HG03575 (cell line): ENCODE results near the gene SLC13A3.

Experiments used
- ATAC-seq: cut with Tn5 transposase; IDR thresholded peaks from one replicate; pipeline ENCODE4 v1.9.1; 2021; ENCODE audit not compliant: unreplicated experiment, insufficient number of reproducible peaks, low FRiP score; ENCODE audit errors: extremely low read depth

The SLC13A3 gene

GRCh38 chr20:46551522-46552381, 99.5 kb downstream of the SLC13A3 start:
- no peak for ATAC-seq

GRCh38 chr20:46550461-46550860, 100.8 kb downstream of the SLC13A3 start, which contains the start of gene OCSTAMP:
TSS of gene OCSTAMP (minus strand) at chr20:46550654. CDS start at chr20:46550560, 94 bp downstream.
- no peak for ATAC-seq

GRCh38 chr20:46549188-46549972, 101.9 kb downstream of the SLC13A3 start:
- ATAC-seq = no peak

DNA sequence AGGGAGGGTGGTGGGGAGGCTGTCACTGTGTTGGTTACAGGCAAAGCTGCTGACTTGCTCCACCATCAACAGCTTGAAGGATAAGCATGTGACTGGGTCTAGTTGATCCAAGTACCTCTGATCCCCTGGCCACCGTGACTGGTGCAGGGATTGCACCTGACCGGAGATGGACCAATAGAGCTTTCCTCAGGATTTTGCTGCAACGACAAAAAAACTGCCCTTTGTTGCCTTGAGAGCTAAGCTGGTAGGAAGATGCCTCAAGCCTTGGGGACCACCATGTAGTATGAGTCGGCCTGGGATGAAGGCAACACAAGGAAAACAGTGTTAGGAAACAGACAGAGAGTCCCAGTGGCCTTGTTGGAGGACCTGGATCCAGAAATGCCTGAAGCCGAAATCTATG, 102.6 kb downstream of the SLC13A3 start:
- ATAC-seq = no peak

DNA sequence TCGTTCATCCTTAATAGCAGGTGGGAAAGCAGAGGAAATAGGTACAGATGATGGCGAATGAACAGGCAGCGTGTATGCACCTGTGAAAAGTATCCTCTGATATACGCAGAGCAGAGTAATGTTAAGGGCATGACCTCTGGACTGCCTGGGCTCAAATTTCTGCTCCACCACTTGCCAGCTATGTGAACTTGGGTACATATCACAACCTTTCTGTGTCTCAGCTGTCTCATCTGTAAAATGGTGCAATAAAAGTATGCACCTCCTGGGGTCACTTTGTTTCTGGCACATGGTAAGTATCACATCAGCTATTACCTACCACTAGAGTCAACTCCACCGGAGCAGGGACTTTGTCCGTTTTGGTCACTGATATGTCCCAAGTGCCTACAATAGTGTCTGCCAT, 103.3 kb downstream of the SLC13A3 start:
- no peak for ATAC-seq

DNA sequence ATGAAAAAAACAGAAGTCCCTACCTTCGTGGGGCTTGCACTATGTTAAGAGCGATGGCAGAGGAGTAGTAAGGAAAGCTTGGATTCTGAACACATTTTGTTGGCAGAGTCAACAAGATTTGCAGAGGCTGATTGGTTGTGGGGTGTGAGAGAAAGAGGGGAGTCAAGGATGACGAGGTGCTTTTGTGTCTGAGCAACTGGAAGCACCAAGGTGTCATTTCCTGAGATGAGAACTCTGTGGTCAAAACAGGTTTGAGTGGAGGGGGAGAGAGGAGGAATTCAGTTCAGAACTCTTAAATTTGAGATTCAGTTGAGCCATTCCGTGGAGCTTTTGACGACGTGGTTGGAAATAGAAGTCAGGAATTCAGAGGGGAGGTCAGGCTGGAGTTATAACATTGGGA, 104.3 kb downstream of the SLC13A3 start:
- ATAC-seq = no peak

DNA sequence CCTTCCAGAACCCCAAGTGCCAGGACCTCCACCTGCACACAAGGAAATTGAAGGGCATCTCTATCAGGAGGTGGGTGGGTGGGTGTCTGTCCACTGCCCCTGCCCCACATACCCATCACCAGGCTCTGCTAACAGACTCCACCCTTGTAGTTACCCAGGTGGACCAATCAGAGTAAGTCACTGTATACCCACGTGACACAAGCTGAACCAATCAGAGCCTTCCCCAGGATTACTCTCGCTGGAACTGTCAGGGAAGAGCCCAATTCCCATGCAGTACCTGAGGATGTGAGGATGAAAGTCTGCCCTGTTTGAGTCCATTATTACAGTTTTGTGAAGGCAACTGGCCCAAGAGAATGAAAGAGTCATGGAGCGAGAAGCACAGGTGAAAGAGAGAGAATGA, 105.0 kb downstream of the SLC13A3 start:
- ATAC-seq = no peak

DNA sequence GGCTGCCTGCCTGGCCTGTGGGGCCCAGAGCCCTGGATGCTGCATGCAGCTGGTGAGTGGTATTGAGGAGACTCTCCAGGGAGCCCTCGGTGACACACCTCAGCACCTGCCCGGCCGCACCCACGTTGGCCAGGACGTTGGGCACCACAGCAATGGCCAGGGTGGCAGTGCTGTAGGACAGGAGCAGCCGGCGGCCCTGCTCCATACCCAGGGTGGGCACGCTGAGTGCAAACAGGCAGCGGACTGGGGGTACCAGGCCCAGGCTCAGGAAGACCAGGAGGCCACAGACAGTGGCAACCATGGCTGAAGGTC, 105.5 kb downstream of the SLC13A3 start:
- ATAC-seq = no peak

DNA sequence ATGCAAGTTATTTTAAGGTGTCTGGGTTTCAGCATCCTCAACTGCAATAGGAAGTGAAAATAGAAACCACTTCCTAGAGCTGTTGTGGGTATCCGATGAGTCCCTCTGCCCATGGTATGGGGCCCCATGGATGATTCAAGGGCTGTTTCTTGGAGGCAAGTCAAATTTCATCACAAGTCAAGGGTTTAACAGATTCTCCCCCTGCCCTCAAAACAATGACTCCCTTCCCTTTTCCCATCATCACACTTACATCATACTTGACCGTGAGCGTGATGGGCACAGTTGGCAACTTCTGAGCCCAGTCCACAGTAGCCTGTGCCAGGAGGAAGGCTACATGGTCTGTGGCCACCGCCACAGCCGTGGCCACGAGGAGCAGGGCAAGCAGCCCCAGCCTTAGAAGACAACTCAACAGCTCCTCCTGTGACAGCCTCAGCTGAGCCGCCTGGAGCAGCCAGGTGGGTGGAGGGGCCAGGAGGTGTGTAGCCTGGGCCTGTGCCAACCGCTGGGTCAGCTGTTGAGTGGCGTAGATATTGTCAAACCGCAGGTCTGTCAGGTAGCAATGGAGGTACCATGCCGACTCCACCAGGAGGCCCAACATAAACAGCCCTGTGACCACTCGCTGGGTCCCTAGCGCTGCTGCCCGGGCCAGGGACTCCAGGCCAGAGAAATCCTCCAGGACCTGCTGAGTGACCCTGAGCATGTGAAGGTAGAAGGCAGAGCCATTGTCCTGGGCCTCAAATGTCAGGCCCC, 106.0 kb downstream of the SLC13A3 start:
- no peak for ATAC-seq

- ATAC-seq = no peak
Observed at GRCh38 chr20:46544576-46544975, 106.7 kb downstream of the SLC13A3 start.

GRCh38 chr20:46543959-46544358, 107.3 kb downstream of the SLC13A3 start:
- ATAC-seq = no peak

DNA sequence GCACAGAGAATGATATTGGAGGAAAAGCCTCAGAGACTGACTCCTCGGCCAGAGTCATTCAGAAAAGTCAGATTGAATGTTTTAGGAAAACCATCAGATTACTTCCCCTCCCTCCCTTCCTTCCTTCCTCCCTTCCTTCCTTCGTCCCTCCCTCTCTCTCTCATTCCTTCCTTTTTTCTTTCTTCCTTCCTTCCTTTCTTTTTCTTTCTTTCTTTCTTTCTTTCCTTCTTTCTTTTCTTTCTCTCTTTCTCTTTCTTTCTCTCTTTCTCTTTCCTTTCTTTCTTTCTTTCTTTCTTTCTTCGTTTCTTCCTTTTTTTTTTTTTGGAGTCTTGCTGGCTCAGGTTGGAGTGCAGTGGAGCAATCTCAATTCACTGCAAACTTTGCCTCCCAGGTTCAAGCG, 108.2 kb downstream of the SLC13A3 start:
- ATAC-seq = no peak

- ATAC-seq = no peak
Observed at GRCh38 chr20:46541229-46541935, 109.9 kb downstream of the SLC13A3 start.

- no peak for ATAC-seq
Observed at GRCh38 chr20:46539113-46539512, 112.1 kb downstream of the SLC13A3 start.

DNA sequence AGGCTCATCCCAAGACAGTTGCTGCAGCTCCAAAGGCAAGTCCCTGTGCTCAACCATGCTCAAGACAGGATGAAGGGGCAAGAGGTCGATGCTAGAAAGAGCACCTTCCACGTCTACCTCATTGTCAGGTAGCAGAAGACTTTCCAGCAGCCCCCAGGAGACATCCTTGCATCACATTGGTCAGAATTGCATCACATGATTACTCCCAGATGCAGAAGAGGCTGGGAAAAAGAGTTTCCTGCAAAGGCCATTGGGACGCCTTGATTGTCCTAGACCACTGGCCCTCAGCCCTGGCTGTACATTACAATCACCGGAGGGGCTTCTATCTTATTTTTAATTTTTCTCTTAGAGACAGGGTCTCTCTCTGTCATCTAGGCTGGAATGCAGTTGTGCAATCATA, 120.6 kb downstream of the SLC13A3 start:
- ATAC-seq = no peak

DNA sequence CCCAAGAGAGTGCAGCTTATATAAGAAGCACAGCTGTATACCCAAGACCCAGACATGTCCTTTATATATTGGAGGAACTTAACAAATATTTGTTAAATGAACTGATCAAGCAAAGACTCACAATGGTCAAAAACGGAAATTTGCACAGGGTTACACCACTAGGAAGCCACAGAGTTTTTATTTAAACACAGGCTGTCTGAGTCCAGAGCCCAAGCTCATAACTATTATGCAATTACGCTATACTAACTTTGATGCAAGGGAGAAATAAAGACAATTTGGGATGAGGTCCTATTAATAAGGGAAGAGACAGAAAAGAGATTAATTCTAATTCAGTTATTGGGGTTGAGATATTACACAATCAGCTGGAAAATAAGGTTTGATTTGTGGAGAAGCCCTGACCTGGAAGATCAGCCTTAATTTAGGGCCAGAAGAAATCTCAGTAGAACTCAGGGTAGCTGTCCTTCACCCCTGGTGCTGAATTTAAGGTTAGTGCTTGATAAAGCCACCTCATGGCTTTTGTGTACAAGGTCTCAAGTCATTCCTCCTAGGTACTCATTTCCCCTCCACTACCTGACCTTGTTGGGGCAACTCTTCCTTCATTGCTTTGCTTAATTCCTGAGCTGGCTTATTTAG, 127.4 kb downstream of the SLC13A3 start:
- no peak for ATAC-seq

GRCh38 chr20:46523108-46523507, 128.2 kb downstream of the SLC13A3 start:
- no peak for ATAC-seq

GRCh38 chr20:46520976-46521579, 130.2 kb downstream of the SLC13A3 start:
- no peak for ATAC-seq
